Measurements from ENCODE around the gene PCDH9. TPM values are rescaled to one million over a fixed set of nuclear protein-coding genes. Genes with fewer than 3 reads are reported as not detected.

The PCDH9 gene
- total and polyA plus RNA-seq, 2 of the 13 experiments (the other 11 are each of a cell fraction or from before 2014, with no cell fraction given), result 0.09 TPM; not detected in 1

DNA sequence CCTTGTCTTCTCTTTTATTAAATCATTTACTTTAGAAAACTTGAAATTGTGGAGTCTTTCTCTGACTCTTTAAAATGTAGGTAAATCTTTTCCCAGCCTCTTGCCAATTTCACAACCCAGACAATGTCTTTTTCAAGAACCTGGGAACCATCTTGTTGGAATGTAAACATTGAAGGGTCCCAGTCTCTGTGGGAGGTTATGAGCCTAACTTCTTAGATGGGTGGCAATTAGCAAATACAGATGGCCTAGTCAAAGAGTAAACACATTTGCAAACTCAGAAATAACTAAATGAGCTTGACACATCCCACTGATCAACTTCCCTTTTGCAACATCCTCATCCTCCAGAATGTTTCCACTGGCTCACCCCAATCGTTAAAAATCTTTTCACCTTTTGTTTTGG, 721.0 kb downstream of the PCDH9 start:
- no peaks in the 10 kb centered on the region for H3K4me1 ChIP-seq (ENCODE audit: insufficient read depth, low read length)
- no peaks in the 10 kb centered on the region; a peak in 1 of 5 replicates for H3K27me3 ChIP-seq (ENCODE audit: control insufficient read depth in 1 of 2, insufficient read depth in 2 of 2, low read length in 2 of 2)
- H3K9ac ChIP-seq (ENCODE audit: insufficient read depth, low read depth, low read length), result no peak overlapping the region
- DNase-seq (ENCODE audit: low spot score), result no peak
- H2AFZ ChIP-seq (ENCODE audit: low read length), result no peak overlapping the region
- no peak for TF ChIP-seq RORA (CRISPR knock-in tag; IDR thresholded peaks at IDR 0.05)
- TF ChIP-seq SRSF4 (IDR thresholded peaks at IDR 0.05; ENCODE audit: low read depth, low read length, poor library complexity, severe bottlenecking), result no peak
- TF ChIP-seq MYC (CRISPR knock-in tag; IDR thresholded peaks at IDR 0.05; ENCODE audit: borderline replicate concordance), result no peak
- TF ChIP-seq ZNF703 (CRISPR knock-in tag; IDR thresholded peaks at IDR 0.05; ENCODE audit: borderline replicate concordance), result no peak
- no peak for TF ChIP-seq ZNF879 (CRISPR knock-in tag; IDR thresholded peaks at IDR 0.05)
- TF ChIP-seq ELF4 (CRISPR knock-in tag; IDR thresholded peaks at IDR 0.05; ENCODE audit: borderline replicate concordance), result no peak
- no peak for TF ChIP-seq NFKB2 (CRISPR knock-in tag; IDR thresholded peaks at IDR 0.05; ENCODE audit: borderline replicate concordance)
- TF ChIP-seq, protein P1, sequence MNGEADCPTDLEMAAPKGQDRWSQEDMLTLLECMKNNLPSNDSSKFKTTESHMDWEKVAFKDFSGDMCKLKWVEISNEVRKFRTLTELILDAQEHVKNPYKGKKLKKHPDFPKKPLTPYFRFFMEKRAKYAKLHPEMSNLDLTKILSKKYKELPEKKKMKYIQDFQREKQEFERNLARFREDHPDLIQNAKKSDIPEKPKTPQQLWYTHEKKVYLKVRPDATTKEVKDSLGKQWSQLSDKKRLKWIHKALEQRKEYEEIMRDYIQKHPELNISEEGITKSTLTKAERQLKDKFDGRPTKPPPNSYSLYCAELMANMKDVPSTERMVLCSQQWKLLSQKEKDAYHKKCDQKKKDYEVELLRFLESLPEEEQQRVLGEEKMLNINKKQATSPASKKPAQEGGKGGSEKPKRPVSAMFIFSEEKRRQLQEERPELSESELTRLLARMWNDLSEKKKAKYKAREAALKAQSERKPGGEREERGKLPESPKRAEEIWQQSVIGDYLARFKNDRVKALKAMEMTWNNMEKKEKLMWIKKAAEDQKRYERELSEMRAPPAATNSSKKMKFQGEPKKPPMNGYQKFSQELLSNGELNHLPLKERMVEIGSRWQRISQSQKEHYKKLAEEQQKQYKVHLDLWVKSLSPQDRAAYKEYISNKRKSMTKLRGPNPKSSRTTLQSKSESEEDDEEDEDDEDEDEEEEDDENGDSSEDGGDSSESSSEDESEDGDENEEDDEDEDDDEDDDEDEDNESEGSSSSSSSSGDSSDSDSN (CRISPR knock-in tag; IDR thresholded peaks at IDR 0.05), result no peak
- TF ChIP-seq ZSCAN22 (CRISPR knock-in tag; IDR thresholded peaks at IDR 0.05), result no peak
- TF ChIP-seq FOSL1 (CRISPR knock-in tag; IDR thresholded peaks at IDR 0.05; ENCODE audit: borderline replicate concordance), result no peak
- no peak for TF ChIP-seq ZMYM4 (CRISPR knock-in tag; IDR thresholded peaks at IDR 0.05)
- TF ChIP-seq, protein P2, sequence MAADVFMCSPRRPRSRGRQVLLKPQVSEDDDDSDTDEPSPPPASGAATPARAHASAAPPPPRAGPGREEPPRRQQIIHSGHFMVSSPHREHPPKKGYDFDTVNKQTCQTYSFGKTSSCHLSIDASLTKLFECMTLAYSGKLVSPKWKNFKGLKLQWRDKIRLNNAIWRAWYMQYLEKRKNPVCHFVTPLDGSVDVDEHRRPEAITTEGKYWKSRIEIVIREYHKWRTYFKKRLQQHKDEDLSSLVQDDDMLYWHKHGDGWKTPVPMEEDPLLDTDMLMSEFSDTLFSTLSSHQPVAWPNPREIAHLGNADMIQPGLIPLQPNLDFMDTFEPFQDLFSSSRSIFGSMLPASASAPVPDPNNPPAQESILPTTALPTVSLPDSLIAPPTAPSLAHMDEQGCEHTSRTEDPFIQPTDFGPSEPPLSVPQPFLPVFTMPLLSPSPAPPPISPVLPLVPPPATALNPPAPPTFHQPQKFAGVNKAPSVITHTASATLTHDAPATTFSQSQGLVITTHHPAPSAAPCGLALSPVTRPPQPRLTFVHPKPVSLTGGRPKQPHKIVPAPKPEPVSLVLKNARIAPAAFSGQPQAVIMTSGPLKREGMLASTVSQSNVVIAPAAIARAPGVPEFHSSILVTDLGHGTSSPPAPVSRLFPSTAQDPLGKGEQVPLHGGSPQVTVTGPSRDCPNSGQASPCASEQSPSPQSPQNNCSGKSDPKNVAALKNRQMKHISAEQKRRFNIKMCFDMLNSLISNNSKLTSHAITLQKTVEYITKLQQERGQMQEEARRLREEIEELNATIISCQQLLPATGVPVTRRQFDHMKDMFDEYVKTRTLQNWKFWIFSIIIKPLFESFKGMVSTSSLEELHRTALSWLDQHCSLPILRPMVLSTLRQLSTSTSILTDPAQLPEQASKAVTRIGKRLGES (CRISPR knock-in tag; IDR thresholded peaks at IDR 0.05; ENCODE audit: borderline replicate concordance), result no peak
- TF ChIP-seq, protein P3, sequence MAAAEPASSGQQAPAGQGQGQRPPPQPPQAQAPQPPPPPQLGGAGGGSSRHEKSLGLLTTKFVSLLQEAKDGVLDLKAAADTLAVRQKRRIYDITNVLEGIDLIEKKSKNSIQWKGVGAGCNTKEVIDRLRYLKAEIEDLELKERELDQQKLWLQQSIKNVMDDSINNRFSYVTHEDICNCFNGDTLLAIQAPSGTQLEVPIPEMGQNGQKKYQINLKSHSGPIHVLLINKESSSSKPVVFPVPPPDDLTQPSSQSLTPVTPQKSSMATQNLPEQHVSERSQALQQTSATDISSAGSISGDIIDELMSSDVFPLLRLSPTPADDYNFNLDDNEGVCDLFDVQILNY (CRISPR knock-in tag; conservative IDR thresholded peaks at IDR 0.05), result no peak
- no peak for TF ChIP-seq SKI (IDR thresholded peaks at IDR 0.05; ENCODE audit: partially characterized antibody)
- no peak for TF ChIP-seq KDM5B (CRISPR knock-in tag; IDR thresholded peaks at IDR 0.05; ENCODE audit: borderline replicate concordance)
- no peak for TF ChIP-seq BRCA1 (CRISPR knock-in tag; IDR thresholded peaks at IDR 0.05)
- no peaks in the 10 kb centered on the region for H3K9me3 ChIP-seq (ENCODE audit: low read length)
- no peak for FAIRE-seq
- H3K4me2 ChIP-seq (ENCODE audit: low read depth, low read length), result no peak overlapping the region
- no peak overlapping the region for H3K27ac ChIP-seq (ENCODE audit: extremely low read length, insufficient read depth, low read length)
- H4K20me1 ChIP-seq (ENCODE audit: insufficient read depth, low read length), result no peaks in the 10 kb centered on the region
- H3K79me2 ChIP-seq (ENCODE audit: insufficient read depth, low read length), result no peaks in the 10 kb centered on the region
- no peak for ATAC-seq
- no peak overlapping the region for H3K4me3 ChIP-seq (replicated peaks in 1 of 3; ENCODE audit: insufficient read depth in 1 of 3, low read depth in 2 of 3, low read length in 3 of 3)
- POLR2A ChIA-PET, result no interaction called here
- no peaks in the 10 kb centered on the region for H3K36me3 ChIP-seq (replicated peaks in 1 of 2; ENCODE audit: control insufficient read depth in 1 of 2, insufficient read depth in 2 of 2, low read length in 2 of 2)
- CTCF ChIA-PET (ENCODE audit: low intra/inter-chr PET ratio, low total read pairs), result no interaction called here
- intact Hi-C loops (cut with micrococcal nuclease; ENCODE audit: unreplicated experiment) (no loop called here), in situ Hi-C loops (cut with HindIII; ENCODE audit: extremely low pct_ligation_motif_present, low pct_unique_long_range_greater_than_20kb) (no loop called here)
- WGBS (ENCODE audit: low lambda C conversion rate), result 0% methylated on average over 1 of the region's 1 CpG
- BruUV-seq (replicated peaks), result no TSS peak
